HG02943 (cell line): Measurements from ENCODE around the gene GRK3.
A peak's percentile ranks its signal among the peaks of the same experiment; 100 is the strongest.
"Not testable (repeated sequence)": the region's sequence is repeated elsewhere in the genome, so short reads cannot be mapped to it uniquely, and the experiment has no call there.

Experiments used
- ATAC-seq: cut with Tn5 transposase; IDR thresholded peaks from one replicate; pipeline ENCODE4 v1.9.1; 2021; ENCODE audit warnings: mild to moderate bottlenecking, low read depth, moderate library complexity; ENCODE audit not compliant: unreplicated experiment

Gene GRK3

GRCh38 chr22:25570486-25570885 lies 6.0 kb downstream of the GRK3 start:
- no peak for ATAC-seq

GRCh38 chr22:25571969-25572707 lies 7.7 kb downstream of the GRK3 start:
- not testable (repeated sequence) for ATAC-seq

- no peak for ATAC-seq
Measured at GRCh38 chr22:25572708-25573171, 8.3 kb downstream of the GRK3 start.

GRCh38 chr22:25573841-25574240 lies 9.4 kb downstream of the GRK3 start:
- no peak for ATAC-seq

- no peak for ATAC-seq
Measured at GRCh38 chr22:25574736-25575135, 10.3 kb downstream of the GRK3 start.

- ATAC-seq, result not testable (repeated sequence)
Measured at GRCh38 chr22:25575674-25576392, 11.4 kb downstream of the GRK3 start.

- not testable (repeated sequence) for ATAC-seq
Measured at GRCh38 chr22:25581452-25581851, 17.0 kb downstream of the GRK3 start.

- no peak for ATAC-seq
Measured at GRCh38 chr22:25582946-25583345, 18.5 kb downstream of the GRK3 start.

- not testable (repeated sequence) for ATAC-seq
Measured at GRCh38 chr22:25584993-25585392, 20.5 kb downstream of the GRK3 start.

GRCh38 chr22:25589664-25590063 lies 25.2 kb downstream of the GRK3 start:
- not testable (repeated sequence) for ATAC-seq

GRCh38 chr22:25593323-25593722 lies 28.8 kb downstream of the GRK3 start:
- not testable (repeated sequence) for ATAC-seq

GRCh38 chr22:25598609-25599008 lies 34.1 kb downstream of the GRK3 start:
- ATAC-seq, result no peak

GRCh38 chr22:25602445-25602844 lies 38.0 kb downstream of the GRK3 start:
- ATAC-seq, result no peak

- ATAC-seq, result no peak
Measured at GRCh38 chr22:25602916-25603315, 38.4 kb downstream of the GRK3 start.

- ATAC-seq, result not testable (repeated sequence)
Measured at GRCh38 chr22:25605146-25605545, 40.7 kb downstream of the GRK3 start.

GRCh38 chr22:25605565-25605964 lies 41.1 kb downstream of the GRK3 start:
- ATAC-seq, result not testable (repeated sequence)

GRCh38 chr22:25611284-25611683 lies 46.8 kb downstream of the GRK3 start:
- ATAC-seq, result not testable (repeated sequence)

GRCh38 chr22:25613131-25613530 lies 48.7 kb downstream of the GRK3 start:
- ATAC-seq, result not testable (repeated sequence)

- not testable (repeated sequence) for ATAC-seq
Measured at GRCh38 chr22:25613558-25613957, 49.1 kb downstream of the GRK3 start.

- ATAC-seq, result not testable (repeated sequence)
Measured at GRCh38 chr22:25614791-25615190, 50.3 kb downstream of the GRK3 start.

- no peak for ATAC-seq
Measured at GRCh38 chr22:25621986-25622385, 57.5 kb downstream of the GRK3 start.

GRCh38 chr22:25623310-25623734 lies 58.8 kb downstream of the GRK3 start:
- ATAC-seq, result peak; percentile 65
